ENCODE measurements around the gene PIK3C2G.

DNA sequence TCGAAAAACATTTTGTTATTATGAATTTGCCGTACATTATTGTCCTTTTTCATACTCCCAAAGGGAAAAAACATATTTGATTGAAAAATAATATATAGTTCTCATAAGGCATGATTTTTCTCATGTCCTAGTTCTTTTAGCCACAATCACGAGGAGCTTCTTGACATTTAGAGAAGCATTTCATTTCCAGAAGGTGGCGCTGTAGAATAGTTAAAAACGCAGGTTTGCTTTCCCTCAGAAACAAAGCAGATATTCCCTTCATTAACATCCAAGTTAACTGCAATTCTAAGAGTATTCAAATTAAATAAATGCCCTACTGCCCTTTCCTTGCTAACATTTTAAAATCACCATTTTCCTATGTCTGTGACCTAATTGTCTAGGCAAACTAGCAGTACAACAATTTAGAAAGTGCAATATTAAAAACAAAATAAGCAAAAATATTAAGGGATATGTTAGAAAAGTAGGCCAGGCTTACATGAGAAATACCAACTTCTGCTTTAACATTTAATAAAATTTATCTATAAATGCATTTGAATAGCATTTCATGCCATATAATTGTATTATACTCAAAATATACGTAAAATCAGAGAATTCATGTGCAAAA is 10.9 kb upstream of the PIK3C2G start:
- TF ChIP-seq POLR2AphosphoS5 (IDR thresholded peaks at IDR 0.05): no peak
- TF ChIP-seq, protein P1, sequence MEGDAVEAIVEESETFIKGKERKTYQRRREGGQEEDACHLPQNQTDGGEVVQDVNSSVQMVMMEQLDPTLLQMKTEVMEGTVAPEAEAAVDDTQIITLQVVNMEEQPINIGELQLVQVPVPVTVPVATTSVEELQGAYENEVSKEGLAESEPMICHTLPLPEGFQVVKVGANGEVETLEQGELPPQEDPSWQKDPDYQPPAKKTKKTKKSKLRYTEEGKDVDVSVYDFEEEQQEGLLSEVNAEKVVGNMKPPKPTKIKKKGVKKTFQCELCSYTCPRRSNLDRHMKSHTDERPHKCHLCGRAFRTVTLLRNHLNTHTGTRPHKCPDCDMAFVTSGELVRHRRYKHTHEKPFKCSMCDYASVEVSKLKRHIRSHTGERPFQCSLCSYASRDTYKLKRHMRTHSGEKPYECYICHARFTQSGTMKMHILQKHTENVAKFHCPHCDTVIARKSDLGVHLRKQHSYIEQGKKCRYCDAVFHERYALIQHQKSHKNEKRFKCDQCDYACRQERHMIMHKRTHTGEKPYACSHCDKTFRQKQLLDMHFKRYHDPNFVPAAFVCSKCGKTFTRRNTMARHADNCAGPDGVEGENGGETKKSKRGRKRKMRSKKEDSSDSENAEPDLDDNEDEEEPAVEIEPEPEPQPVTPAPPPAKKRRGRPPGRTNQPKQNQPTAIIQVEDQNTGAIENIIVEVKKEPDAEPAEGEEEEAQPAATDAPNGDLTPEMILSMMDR (IDR thresholded peaks at IDR 0.05): peak; percentile 27 to 53
- TF ChIP-seq POLR2A (IDR thresholded peaks at IDR 0.05): no peak
- no peak for TF ChIP-seq EP300 (IDR thresholded peaks at IDR 0.05)
